ENCODE results near the gene ADAM17. TPM values are rescaled to one million over a fixed set of nuclear protein-coding genes. Genes with fewer than 3 reads are reported as not detected.
A peak's percentile ranks its signal among the peaks of the same experiment; 100 is the strongest.

ADAM17 gene
- total and polyA plus RNA-seq, 10 of the 15 experiments (the other 5 are each of a cell fraction or from before 2014, with no cell fraction given) = 2.3 to 18.5 (median 13.4) TPM

- TF ChIP-seq IRF3 (IDR thresholded peaks at IDR 0.05) = no peak
- peak; percentile 33; the same call in 1 of the 2 replicates for TF ChIP-seq RELB (IDR thresholded peaks at IDR 0.05; ENCODE audit: low read depth)
- no peak for TF ChIP-seq JUND (IDR thresholded peaks at IDR 0.05; ENCODE audit: low read depth, low read length)
- TF ChIP-seq SMAD5 (IDR thresholded peaks at IDR 0.05; ENCODE audit: low read depth) = no peak
- TF ChIP-seq BCLAF1 (IDR thresholded peaks at IDR 0.05) = no peak
- 0 out of 2 replicates have a peak, but pooled peaks have one; percentile 35 for TF ChIP-seq ZNF217 (IDR thresholded peaks at IDR 0.05)
- TF ChIP-seq IRF4 (IDR thresholded peaks at IDR 0.05; ENCODE audit: low read depth, low read length) = peak; percentile 88
- TF ChIP-seq NFXL1 (IDR thresholded peaks at IDR 0.05; ENCODE audit: borderline replicate concordance) = no peak
- TF ChIP-seq SUZ12 (IDR thresholded peaks at IDR 0.05; ENCODE audit: unreplicated experiment) = no peak
- TF ChIP-seq FOXK2 (IDR thresholded peaks at IDR 0.05) = no peak
- TF ChIP-seq NFIC (IDR thresholded peaks at IDR 0.05; ENCODE audit: low read depth, low read length) = peak; percentile 94
- TF ChIP-seq PAX5 (IDR thresholded peaks at IDR 0.05; ENCODE audit: borderline replicate concordance, low read depth, low read length) = no peak
- TF ChIP-seq HDAC2 (IDR thresholded peaks at IDR 0.05) = no peak
- no peak for TF ChIP-seq ELK1 (IDR thresholded peaks at IDR 0.05; ENCODE audit: low read depth, low read length)
- no peak for TF ChIP-seq SRF (IDR thresholded peaks at IDR 0.05; ENCODE audit: low read depth in 2 of 2, low read length in 2 of 2)
- TF ChIP-seq E2F8 (IDR thresholded peaks at IDR 0.05; ENCODE audit: low read depth, partially characterized antibody) = no peak
- no peak for TF ChIP-seq RFX5 (IDR thresholded peaks at IDR 0.05; ENCODE audit: low read depth, low read length)
- TF ChIP-seq YBX1 (IDR thresholded peaks at IDR 0.05) = no peak
- TF ChIP-seq CBFB (IDR thresholded peaks at IDR 0.05; ENCODE audit: low read depth) = no peak; the same call in 1 of the 2 replicates
- TF ChIP-seq BMI1 (IDR thresholded peaks at IDR 0.05; ENCODE audit: borderline replicate concordance) = no peak
- no peak for TF ChIP-seq RB1 (IDR thresholded peaks at IDR 0.05; ENCODE audit: borderline replicate concordance)
Observed at GRCh38 chr2:9552219-9553178, 3.1 kb downstream of the ADAM17 start (continued).

Measured in GM12878 (cell line).